Frontal cortex (tissue), 4 donors: Measurements from ENCODE around the gene GBP3. TPM values are rescaled to one million over a fixed set of nuclear protein-coding genes. Genes with fewer than 3 reads are reported as not detected.
"Not testable (repeated sequence)": the region's sequence is repeated elsewhere in the genome, so short reads cannot be mapped to it uniquely, and the experiment has no call there.

Experiments
- DNase-seq, 2 donors: peaks; one replicate each; pipeline ENCODE4 v3.0.0; 2012; ENCODE audit warnings: low spot score in 2 of 2
- FAIRE-seq: peaks from 2 replicates; lab custom pipeline; 2012; peaks lifted over from hg19 to GRCh38; lab: Jason Lieb, UNC
- small RNA-seq: library from RNA; depleted of rRNA; stranded (forward); fragments of <200 nt; gene quantifications from one replicate; pipeline ENCODE3, GENCODE V24; 2014
- total RNA-seq: library from RNA; depleted of rRNA; stranded (reverse); fragments of >200 nt; gene quantifications from one replicate; pipeline ENCODE4 v1.2.3, GENCODE V29; 2014
- donor health status: control.
- donor health status: control.
- donor health status: control.

The GBP3 gene
- total RNA-seq, 1 donor from 2014 or later = 0.82 TPM

DNA sequence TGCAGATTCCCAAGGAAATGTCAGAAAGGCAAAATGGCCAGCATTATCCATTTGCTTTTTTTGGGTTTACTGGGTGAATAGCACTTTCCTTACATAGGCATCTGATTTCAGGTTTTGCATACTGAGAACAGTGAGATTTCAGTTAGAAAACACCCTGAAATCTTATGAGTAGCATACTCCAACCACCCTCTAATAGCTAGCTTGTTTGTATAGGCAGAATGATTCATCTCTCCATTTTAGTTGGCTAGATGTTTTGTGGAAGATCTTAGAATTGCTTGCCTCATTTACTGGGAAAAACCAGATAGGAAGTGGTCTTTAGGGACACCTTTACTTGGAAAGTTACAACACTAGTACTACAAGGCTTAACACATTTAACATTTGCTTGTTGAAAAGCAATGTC, 40.6 kb downstream of the GBP3 start:
- no peak for DNase-seq
- FAIRE-seq = no peak

DNA sequence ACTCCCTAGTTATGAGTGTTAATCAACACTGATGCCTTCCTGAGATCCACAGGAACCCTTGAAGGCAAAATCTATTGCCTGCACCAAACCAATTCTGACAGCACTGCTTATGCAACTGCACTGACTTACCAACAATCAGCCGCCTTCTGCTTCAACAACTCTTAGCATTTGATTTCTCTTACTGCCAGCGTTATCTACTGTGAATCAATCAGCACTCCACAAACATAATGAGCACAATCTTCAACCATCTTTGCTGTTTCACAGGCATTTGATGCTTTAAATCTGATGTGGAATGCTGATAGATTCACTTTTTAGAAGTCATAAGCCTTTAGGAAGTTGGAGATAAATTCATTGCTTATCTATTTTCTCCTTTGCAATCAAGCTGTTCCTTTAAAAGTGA, 41.2 kb downstream of the GBP3 start:
- FAIRE-seq = not testable (repeated sequence)

DNA sequence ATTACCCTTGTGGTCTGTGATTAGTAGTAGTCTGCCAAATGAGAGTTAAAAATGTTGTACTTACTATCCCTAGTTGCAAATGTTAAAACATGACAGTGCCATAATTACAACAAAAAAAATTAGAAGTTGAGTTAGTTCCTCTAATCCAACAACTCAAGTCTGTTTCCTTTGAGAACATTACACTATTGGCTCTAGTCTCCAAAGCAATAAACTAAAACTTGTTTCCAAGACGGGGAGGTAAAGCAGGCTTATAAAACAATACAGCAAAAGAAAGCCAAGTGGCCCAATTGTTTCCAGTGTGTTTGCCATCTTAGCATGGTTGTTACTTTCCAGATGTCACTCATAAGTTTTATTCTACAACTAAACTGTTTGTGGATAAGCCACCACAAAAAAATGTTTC, 41.8 kb downstream of the GBP3 start:
- no peak for FAIRE-seq

More for the DNA sequence above, 41.2 kb downstream of the GBP3 start:
- not testable (repeated sequence) for DNase-seq

DNA sequence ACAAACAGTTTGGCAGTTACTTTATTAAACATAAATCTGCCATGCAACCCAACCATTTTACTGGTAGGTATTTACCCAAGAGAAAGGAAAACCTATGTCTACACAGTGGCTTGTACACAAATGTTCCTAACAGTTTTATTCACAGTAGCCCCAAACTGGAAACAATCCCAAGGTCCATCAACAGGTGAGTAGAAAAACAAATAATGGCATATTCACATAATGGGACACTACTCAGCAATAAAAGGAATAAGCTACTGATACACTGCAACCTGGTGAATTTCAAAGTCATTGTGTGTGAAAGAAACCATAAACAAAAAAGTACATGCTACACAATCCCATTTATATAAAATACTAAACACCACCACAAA, 42.9 kb downstream of the GBP3 start:
- no peak for DNase-seq
- no peak for FAIRE-seq

More for the DNA sequence above, 41.8 kb downstream of the GBP3 start:
- DNase-seq = no peak

DNA sequence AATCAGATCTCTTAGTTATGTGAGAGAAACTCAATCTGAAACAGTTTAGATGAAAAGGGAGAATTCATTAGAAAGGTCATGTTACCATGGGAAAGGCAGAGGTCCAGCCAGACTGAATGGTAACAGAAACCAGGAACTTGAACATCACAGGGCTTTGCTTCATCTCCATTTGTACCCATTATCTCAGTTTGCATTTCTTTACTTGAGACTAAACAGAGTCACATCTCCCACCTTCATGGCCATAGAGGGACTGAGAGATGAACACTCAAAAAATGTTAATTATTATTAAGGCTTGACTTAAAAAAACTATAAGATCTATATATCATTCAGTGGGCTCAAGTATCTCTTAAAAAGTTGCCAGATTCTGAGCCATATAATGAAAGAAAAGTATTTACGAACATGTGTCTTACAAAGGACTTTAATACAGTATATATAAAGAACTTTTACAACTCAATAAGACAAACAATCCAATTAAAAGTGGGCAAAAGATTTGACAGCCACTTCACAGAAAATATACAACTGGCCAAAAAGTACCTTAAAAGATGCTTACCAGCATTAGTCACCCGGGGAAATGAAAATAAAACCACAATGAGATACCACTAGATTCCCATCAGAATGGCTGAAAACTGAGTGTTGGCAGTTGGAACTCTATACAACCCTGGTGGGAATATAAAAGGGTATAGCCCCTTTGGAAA, 43.5 kb downstream of the GBP3 start:
- DNase-seq = no peak
- FAIRE-seq = no peak

DNA sequence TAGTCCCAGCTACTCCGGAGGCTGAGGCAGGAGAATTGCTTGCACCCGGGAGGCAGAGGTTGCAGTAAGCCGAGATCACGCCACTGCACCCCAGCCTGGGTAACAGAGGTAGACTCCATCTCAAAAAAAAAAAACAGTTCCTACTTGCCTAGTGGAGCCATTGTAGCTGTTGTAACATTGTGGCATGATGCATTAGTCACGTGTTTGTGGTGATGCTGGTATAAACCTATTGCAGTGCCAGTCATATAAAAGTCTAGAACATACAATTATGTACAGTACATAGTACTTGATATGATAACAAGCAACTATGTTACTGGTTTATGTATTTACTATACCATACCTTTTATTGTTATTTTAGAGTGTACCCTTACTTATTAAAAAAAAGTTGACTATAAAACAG, 46.4 kb downstream of the GBP3 start:
- DNase-seq = no peak
- FAIRE-seq = no peak

DNA sequence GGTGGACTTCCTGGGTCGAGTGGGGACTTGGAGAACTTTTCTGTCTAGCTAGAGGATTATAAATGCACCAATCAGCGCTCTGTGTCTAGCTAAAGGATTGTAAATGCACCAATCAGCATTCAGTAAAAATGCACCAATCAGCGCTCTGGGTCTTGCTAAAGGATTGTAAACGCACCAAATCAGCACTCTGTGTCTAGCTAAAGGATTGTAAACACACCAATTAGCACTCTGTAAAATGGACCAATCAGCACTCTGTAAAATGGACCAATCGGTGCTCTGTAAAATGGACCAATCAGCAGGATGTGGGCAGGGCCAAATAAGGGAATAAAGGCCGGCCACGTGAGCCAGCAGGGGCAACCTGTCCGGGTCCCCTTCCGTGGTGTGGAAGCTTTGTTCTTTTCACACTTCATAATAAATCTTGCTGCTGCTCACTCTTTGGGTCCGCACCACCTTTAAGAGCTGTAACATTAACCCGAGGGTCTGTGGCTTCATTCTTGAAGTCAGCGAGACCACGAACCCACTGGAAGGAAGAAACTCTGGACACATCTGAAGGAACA, 48.0 kb downstream of the GBP3 start:
- FAIRE-seq, DNase-seq: not testable (repeated sequence)

DNA sequence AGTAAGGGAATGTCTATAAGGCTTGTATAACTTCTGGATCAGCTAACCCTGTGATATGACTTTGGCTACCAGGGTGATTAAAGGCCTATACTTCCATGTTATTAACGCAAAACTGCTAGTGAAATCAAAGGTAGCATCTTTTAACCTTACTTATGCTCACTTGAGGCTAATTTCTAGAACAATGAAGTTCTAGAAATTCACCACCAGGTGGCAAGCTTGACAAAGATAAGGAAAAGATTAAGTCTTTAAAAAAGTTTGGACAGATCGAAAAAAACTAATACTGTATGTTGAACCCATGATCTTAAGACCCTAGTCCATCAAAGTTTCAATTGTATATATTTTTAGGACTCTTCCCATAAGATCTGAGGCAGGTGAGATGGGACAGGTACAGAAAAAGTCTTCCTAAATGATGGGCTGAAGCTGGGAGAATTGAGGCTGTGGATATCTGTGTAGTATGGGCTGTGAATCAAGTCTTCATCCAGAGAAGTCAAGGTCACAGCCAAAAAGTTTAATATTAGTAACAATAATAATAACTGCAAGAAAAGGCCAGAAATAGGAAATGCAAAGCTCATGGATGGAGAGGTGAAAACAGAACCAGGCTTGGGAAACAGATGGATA, 49.0 kb downstream of the GBP3 start:
- FAIRE-seq = no peak
- no peak for DNase-seq

DNA sequence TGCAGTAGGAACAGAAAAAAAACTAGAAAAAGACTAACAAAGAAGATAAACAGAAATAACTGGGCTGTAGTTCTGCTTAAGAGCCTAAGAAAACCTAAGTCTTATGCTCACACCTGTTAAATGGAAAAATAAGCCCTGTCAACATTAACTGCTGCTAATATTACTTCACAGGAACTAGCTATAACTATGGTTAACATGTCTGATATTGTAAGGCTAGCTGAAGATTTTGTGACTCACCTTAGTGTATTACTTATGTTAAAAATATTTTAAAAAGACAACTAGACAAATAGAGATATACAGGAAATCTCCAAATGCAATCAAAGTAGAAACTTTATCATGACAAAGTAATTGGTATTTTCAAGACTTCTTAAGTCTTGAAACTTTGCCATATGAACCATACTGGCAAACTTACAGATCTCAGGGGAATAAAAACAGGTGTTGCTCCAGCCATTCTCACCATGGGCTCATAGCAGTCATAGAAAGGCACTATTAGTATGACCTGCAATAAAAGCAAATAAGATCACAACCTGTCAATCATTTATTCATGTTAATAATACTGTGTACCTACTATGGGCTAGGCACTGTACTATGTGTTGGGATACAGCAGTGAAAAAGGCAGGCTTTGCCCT, 60.9 kb downstream of the GBP3 start:
- DNase-seq (no peak), FAIRE-seq (no peak)

DNA sequence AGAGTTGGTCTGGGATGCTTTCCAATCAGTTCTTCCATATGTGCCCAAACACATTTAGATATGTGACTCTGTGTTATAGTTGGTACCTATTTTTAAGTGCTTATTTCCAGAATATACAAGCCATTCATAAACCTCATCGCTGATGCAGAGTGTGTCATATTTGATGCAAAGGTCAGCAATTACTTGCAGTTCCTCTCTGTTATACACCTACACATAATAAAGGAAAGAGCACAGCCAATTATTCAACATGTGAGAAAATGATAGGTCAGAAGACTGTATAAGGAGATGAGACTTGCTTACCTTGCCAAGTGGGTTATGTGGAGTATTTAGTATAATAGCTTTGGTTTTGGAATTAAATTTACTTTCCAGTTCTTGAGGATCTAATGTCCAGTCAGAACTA, 61.6 kb downstream of the GBP3 start:
- FAIRE-seq (no peak), DNase-seq (no peak)

Small RNA genes within 50 kb of the gene (small RNA-seq; reads per million reads assigned to genes)
- gene RF00019 = not detected

Other genes starting within 250 kb of the GBP3 start
- gene GTF2B, start 131.3 kb downstream of the GBP3 start, total RNA-seq = 79.1 TPM
- gene KYAT3, start 30.2 kb downstream of the GBP3 start, total RNA-seq = 15.1 TPM
- 39.5 TPM for gene RBMXL1, start 30.2 kb downstream of the GBP3 start, total RNA-seq
- 1.2 TPM for gene GBP1, start 42.3 kb upstream of the GBP3 start, total RNA-seq
- gene GBP2, start 103.2 kb upstream of the GBP3 start, total RNA-seq = not detected
- gene GBP7, start 153.1 kb upstream of the GBP3 start, total RNA-seq = not detected
- gene GBP4, start 176.1 kb upstream of the GBP3 start, total RNA-seq = 0.82 TPM
- under 0.01 TPM for gene GBP5, start 250.0 kb upstream of the GBP3 start, total RNA-seq